ENCODE measurements around the gene FRMD4A. TPM values are rescaled to one million over a fixed set of nuclear protein-coding genes. Genes with fewer than 3 reads are reported as not detected.

FRMD4A gene
- polyA plus RNA-seq, 1 donor (not counting 4 experiments of a cell fraction or from before 2014, with no cell fraction given), result 12.9 TPM

GRCh38 chr10:13686331-13686752 lies 644.4 kb downstream of the FRMD4A start:
- dilution Hi-C loops (cut with MboI; ENCODE audit: extremely low pct_ligation_motif_present, low sequenced_read_pairs), result no loop called here
- peaks cover 2 to 8% of the 10 kb centered on the region in 2 experiments for H3K36me3 ChIP-seq (ENCODE audit: control insufficient read depth in 2 of 2, extremely low read depth in 1 of 2, insufficient read depth in 2 of 2, low read length in 2 of 2)
- H3K9ac ChIP-seq (ENCODE audit: control insufficient read depth, extremely low read depth, insufficient read depth, low read length), result no peak overlapping the region
- peak overlapping the region; percentile 37 for H3K4me2 ChIP-seq (ENCODE audit: control insufficient read depth, extremely low read depth, insufficient read depth, low read depth, low read length)
- FAIRE-seq, result peak; percentile 43
- H3K9me3 ChIP-seq (ENCODE audit: control insufficient read depth, low read depth, low read length), result no peaks in the 10 kb centered on the region
- H3K27me3 ChIP-seq (ENCODE audit: control insufficient read depth, extremely low read depth, insufficient read depth, low read length), result no peaks in the 10 kb centered on the region
- H2AFZ ChIP-seq (ENCODE audit: control insufficient read depth, low read length), result no peak overlapping the region
- peaks cover 32% of the 10 kb centered on the region for H3K4me1 ChIP-seq (ENCODE audit: control insufficient read depth, extremely low read depth, insufficient read depth, low read length)
- no peaks in the 10 kb centered on the region for H4K20me1 ChIP-seq (ENCODE audit: control insufficient read depth, extremely low read depth, insufficient read depth, low read length)
- no peak for DNase-seq (ENCODE audit: low read depth, low spot score)
- TF ChIP-seq EZH2 (IDR thresholded peaks at IDR 0.05; ENCODE audit: low read length), result no peak
- no peaks in the 10 kb centered on the region for H3K9me1 ChIP-seq (ENCODE audit: control insufficient read depth, extremely low read depth, insufficient read depth, low read length)
- H3K27ac ChIP-seq (ENCODE audit: control insufficient read depth, insufficient read depth, low read length), result peak overlapping the region; percentile 0
- no peak overlapping the region for H3K4me3 ChIP-seq (ENCODE audit: control insufficient read depth in 2 of 3, extremely low read depth in 1 of 3, insufficient read depth in 2 of 3, low read depth in 1 of 3, low read length in 3 of 3)
- H3K79me2 ChIP-seq (ENCODE audit: control insufficient read depth, insufficient read depth, low read length), result no peaks in the 10 kb centered on the region

GRCh38 chr10:13685885-13686284 lies 644.8 kb downstream of the FRMD4A start:
- H3K9me1 ChIP-seq (ENCODE audit: control insufficient read depth, extremely low read depth, insufficient read depth, low read length), result no peaks in the 10 kb centered on the region
- DNase-seq (ENCODE audit: low read depth, low spot score) (no peak), FAIRE-seq (peak; percentile 55)
- dilution Hi-C loops (cut with MboI; ENCODE audit: extremely low pct_ligation_motif_present, low sequenced_read_pairs), result no loop called here
- TF ChIP-seq CTCF (optimal IDR thresholded peaks at IDR 0.05 in 1 of 3, IDR thresholded peaks at IDR 0.05 in 1 of 3, conservative IDR thresholded peaks at IDR 0.05 in 1 of 3; ENCODE audit: extremely low read depth in 1 of 3, insufficient read depth in 2 of 3, low read length in 3 of 3), result no peak
- TF ChIP-seq EZH2 (IDR thresholded peaks at IDR 0.05; ENCODE audit: low read length), result no peak
- H3K4me1 ChIP-seq (ENCODE audit: control insufficient read depth, extremely low read depth, insufficient read depth, low read length), result peaks cover 28% of the 10 kb centered on the region
- no peak overlapping the region for H3K9ac ChIP-seq (ENCODE audit: control insufficient read depth, extremely low read depth, insufficient read depth, low read length)
- peak overlapping the region; percentile 37 for H3K4me2 ChIP-seq (ENCODE audit: control insufficient read depth, extremely low read depth, insufficient read depth, low read depth, low read length)
- no peaks in the 10 kb centered on the region for H4K20me1 ChIP-seq (ENCODE audit: control insufficient read depth, extremely low read depth, insufficient read depth, low read length)
- no peaks in the 10 kb centered on the region for H3K79me2 ChIP-seq (ENCODE audit: control insufficient read depth, insufficient read depth, low read length)
- peak overlapping the region; percentile 0 for H3K27ac ChIP-seq (ENCODE audit: control insufficient read depth, insufficient read depth, low read length)
- H2AFZ ChIP-seq (ENCODE audit: control insufficient read depth, low read length), result no peak overlapping the region
- H3K27me3 ChIP-seq (ENCODE audit: control insufficient read depth, extremely low read depth, insufficient read depth, low read length), result no peaks in the 10 kb centered on the region
- no peaks in the 10 kb centered on the region for H3K9me3 ChIP-seq (ENCODE audit: control insufficient read depth, low read depth, low read length)
- H3K36me3 ChIP-seq (ENCODE audit: control insufficient read depth in 2 of 2, extremely low read depth in 1 of 2, insufficient read depth in 2 of 2, low read length in 2 of 2), result peaks cover 2 to 8% of the 10 kb centered on the region in 2 experiments
- no peak overlapping the region for H3K4me3 ChIP-seq (ENCODE audit: control insufficient read depth in 2 of 3, extremely low read depth in 1 of 3, insufficient read depth in 2 of 3, low read depth in 1 of 3, low read length in 3 of 3)
